Stimulated activated CD8-positive, alpha-beta memory T cell treated with anti-CD3 and anti-CD28 coated beads, Interleukin-4, amount 100 ng/mL, for 48 hours (primary cell): ENCODE results near the gene SYTL3.

Source experiments
- DNase-seq: peaks from one replicate; pipeline ENCODE4 v3.0.0-alpha.2; 2020

The SYTL3 gene

GRCh38 chr6:158801655-158802294 is 151.9 kb downstream of the SYTL3 start:
- peak; percentile 18 for DNase-seq

GRCh38 chr6:158803733-158804143 is 153.9 kb downstream of the SYTL3 start:
- peak; percentile 35 for DNase-seq

GRCh38 chr6:158804207-158804606 is 154.4 kb downstream of the SYTL3 start:
- no peak for DNase-seq

GRCh38 chr6:158805698-158806377 is 156.0 kb downstream of the SYTL3 start:
- DNase-seq: peak; percentile 22

GRCh38 chr6:158807515-158808441 is 157.9 kb downstream of the SYTL3 start:
- peak; percentile 22 for DNase-seq

GRCh38 chr6:158808442-158808833 is 158.6 kb downstream of the SYTL3 start:
- no peak for DNase-seq

GRCh38 chr6:158808941-158809678 is 159.3 kb downstream of the SYTL3 start:
- DNase-seq: peak; percentile 24

GRCh38 chr6:158810155-158811095 is 160.6 kb downstream of the SYTL3 start:
- DNase-seq: peak; percentile 21

GRCh38 chr6:158812611-158813010 is 162.8 kb downstream of the SYTL3 start:
- peak; percentile 17 for DNase-seq

GRCh38 chr6:158813032-158813431 is 163.2 kb downstream of the SYTL3 start:
- DNase-seq: peak; percentile 33
